HG03342 (cell line): Measurements from ENCODE around the gene STARD9.

Experiments used
- ATAC-seq: cut with Tn5 transposase; IDR thresholded peaks from one replicate; pipeline ENCODE4 v1.9.1; 2021; ENCODE audit warnings: mild to moderate bottlenecking, moderate library complexity; ENCODE audit not compliant: unreplicated experiment

Gene STARD9

DNA sequence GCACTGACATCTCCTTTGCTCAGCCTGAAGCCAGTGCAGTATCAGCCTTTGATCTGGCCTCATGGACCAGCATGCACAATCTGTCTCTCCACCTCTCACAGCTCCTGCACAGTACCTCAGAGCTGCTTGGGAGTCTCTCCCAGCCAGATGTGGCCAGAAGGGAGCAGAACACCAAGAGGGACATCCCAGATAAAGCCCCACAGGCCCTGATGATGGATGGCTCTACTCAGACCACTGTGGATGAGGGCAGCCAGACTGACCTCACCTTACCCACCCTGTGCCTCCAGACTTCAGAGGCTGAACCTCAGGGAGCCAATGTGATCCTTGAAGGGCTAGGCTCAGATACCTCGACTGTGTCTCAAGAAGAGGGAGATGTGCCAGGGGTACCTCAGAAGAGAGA, 117.1 kb downstream of the STARD9 start:
- no peak for ATAC-seq

DNA sequence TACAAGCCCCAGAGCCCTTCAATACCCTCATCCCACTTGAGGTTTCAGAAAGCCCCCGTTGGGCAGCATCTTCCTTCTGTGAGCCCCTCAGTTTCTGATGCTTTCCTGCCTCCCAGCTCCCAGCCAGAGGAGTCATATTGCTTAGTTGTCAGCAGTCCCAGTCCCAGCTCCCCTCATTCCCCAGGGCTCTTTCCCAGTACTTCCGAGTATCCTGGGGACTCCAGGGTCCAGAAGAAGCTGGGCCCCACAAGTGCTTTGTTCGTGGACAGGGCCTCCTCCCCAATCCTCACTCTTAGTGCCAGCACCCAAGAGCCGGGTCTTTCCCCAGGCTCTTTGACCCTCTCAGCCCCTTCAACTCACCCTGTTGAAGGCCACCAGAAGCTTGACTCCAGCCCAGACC, 117.6 kb downstream of the STARD9 start:
- ATAC-seq = no peak

DNA sequence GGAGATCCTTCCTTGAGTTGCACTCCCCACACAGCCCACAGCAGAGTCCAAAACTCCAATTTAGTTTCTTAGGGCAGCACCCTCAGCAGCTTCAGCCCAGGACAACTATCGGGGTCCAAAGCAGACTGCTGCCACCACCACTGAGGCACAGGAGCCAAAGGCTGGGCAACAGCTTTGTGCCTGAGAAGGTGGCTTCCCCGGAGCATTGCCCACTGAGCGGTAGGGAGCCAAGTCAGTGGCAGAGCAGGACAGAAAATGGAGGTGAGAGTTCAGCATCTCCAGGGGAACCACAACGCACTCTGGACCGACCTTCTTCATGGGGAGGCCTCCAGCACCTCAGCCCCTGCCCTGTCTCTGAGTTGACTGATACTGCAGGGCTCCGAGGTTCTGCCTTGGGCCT, 118.1 kb downstream of the STARD9 start:
- ATAC-seq = no peak

DNA sequence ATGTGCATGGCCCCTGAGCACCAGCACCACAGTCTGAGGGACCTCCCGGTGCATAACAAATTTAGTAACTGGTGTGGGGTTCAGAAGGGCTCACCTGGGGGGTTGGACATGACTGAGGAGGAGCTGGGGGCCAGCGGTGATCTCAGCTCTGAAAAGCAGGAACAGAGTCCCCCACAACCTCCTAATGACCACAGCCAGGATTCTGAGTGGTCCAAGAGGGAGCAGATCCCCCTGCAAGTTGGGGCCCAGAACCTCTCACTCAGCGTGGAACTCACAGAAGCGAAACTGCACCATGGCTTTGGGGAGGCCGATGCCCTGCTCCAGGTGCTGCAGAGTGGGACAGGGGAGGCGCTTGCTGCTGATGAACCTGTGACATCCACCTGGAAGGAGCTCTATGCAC, 118.5 kb downstream of the STARD9 start:
- ATAC-seq = no peak

DNA sequence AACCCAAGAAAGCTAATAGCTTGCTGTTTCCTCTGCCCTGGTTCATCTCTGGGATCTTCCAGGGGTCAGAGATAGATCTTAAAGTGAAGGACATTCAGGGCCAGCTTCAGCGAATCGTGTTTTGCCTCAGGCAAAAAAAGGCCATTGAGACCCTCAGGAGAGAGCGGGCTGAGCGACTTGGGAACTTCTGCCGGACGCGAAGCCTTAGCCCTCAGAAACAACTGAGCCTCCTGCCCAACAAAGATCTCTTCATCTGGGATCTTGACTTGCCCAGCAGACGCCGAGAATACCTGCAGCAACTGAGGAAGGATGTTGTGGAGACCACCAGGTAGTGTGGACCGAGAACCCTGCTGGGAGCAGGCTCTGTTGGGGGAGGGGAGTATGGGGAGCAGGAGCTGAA, 119.0 kb downstream of the STARD9 start:
- no peak for ATAC-seq

DNA sequence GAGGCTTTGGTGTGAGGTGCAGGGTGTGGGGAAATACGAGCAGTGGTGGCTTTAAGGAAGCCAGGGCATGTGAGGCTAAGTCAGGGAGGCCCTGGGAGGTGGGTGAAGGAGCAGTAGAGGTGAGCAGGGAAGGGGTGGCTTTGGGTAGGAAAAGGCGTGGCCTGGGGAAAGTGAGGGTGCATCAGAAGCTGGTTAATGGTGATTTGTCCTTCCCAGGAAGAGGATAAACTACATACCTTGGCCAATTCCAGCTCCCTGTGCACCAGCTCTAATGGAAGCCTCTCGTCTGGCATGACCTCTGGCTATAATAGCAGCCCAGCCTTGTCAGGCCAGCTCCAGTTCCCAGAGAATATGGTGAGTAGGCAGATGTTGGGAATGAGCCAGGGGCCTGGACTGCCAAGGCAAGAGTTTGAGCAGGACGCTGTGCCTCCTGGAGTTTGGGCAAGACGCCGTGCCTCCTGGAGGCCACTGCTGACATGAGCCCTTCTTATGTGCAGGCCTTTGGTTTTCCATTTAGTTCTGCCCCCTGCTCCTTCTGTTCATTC, 120.2 kb downstream of the STARD9 start:
- no peak for ATAC-seq

DNA sequence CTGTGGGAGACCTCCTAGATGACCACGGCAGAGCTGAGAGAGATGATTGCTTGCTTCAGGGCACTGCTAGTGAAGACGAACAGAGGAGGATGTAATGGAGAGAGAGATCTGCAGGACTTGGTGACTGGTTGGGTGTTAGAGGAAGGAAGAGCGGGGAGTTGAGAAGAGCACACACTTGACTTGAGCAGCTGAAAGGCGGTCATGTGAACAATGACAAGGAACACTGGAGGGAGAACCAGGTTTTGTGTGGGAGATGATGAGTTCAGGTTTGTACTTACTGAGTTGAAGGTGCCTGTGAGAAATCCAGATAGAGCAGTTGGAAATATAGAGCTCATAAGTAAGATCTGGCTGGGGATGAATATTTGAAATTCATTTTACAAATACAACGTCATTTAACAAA, 121.2 kb downstream of the STARD9 start:
- ATAC-seq = no peak

DNA sequence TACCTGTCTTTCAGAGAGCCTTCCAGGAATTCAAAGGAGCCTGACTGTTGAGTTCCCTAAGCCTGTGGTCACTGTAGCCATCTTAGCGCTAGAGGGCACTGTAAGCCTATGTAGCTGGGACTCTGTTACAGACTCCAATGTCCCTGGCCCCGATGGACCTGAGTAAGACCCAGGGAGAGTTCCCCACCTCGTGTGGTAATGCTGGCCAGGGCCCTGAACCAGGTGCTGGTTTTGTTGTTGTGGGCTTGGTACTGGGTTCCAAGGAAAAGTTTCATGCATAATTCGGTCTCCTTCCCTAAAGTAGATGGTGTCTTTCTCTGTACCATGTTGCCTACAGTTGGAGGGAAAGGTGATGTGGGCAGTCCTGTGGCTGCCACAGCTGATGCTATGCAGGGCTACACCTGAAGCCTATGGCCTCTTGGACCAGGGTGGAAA, 129.1 kb downstream of the STARD9 start:
- ATAC-seq = no peak

DNA sequence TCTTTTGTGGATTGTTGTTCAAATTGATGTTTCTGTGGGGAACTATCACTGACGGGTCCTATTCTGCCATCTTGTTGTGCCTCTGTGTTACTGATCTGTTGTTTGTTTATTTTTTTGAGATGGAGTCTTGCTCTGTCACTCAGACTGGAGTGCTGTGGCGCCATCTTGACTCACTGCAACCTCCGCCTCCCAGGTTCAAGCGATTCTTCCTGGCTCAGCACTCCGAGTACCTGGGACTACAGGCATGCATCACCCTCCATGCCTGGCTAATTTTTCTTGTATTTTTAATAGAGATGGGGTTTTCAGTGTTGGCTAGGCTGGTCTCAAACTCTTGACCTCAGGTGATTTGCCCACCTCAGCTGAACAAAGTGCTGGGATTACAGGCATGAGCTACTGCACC, 129.9 kb downstream of the STARD9 start:
- no peak for ATAC-seq

DNA sequence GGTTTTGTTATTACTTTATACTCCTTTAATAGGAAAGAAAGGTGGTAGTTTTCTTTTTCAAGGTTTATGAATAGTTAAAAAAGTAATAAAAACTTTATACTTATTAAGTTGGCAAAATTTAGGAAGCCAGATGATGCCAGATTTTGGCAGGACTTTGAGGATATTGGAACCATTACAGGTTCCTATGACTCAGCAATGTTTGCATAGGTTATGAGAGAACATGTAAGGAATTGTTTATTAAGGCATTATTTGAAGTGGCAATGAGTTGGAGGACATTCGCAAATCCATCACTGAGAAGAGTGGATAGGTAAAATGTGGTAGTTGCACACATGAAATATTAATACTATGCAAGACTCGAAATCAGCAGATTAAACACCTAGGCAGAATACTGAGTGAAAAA, 131.7 kb downstream of the STARD9 start:
- ATAC-seq = no peak

DNA sequence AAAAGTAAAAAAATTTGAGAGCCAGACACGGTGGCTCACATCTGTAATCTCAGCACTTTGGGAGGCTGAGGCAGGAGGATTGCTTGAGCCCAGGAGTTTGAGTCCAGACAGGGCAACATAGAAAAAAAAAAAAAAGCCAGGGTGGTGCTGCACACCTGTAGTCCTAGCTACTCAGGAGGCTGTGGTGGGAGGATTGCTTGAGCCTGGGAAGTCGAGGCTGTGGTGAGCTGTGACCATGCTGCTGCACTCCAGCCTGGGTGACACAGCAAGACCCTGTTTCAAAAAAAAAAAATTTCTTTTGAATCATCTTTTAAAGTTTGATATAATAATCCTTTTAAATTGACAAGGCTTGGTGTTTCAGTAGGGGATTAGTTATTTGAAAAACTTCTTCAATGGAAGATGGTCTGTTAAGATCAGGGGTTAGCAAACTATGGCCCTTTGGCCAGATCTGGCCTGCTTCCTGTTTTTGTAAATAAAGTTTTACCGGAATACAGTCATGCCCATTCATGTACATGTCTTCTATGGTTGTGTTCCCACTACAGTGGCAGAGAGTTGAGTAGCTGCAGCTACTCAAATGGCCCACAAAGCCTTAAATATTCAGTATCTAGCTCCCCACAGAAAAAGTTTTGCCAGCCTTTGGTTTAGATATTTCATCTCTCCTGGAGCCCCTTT, 132.6 kb downstream of the STARD9 start:
- ATAC-seq = no peak

DNA sequence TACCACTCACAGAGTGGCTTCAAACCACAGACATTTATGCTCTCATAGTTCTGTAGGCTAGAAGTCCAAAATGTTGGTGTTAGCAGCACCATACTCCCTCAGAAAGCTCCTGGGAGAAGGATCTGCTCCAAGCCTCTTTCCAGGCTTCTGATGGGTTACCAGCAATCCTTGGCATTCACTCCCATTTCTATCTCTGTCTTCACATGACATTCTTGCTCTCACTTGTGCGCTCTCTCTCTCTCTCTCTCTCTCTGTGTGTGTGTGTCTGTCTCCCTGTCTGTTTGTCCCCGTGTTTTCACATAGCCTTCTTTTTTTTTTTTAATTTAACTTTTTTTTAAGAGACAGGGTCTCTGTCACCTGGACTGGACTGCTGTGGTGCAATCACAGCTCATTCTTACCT, 135.3 kb downstream of the STARD9 start:
- no peak for ATAC-seq

DNA sequence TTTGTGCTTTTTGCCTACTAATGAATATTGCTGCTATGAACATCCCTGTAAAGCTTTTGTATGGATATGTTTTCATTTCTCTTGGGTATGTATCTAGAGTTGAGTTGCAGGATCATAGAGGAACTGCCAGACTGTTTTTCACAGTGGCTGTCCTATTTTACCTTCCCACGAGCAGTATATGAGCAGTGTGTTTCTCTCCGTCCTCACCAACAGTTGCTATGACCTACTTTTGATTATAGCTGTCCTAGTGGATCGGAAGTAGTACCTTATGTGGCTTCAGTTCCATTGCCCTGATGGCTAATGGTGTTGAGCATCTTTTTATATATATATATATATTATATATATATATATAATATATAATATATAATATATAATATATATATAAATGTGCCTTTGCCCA, 136.3 kb downstream of the STARD9 start:
- ATAC-seq = no peak

DNA sequence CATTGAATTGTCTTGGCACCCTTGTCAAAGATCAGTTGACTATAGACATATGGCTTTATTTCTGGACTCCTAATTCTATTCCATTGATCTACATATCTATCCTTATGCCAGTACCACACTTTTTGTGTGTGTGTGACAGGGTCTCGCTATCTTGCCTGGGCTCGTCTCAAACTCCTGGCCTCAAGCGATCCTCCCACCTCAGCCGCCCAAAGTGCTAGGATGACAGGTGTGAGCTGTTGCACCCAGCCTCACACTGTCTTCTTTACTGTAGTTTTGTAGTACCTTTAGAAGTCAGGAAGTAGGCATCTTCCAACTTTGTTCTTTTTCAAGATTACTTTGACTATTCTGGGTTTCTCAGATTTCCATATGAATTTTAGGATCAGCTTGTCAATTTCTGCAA, 137.2 kb downstream of the STARD9 start:
- ATAC-seq = no peak

DNA sequence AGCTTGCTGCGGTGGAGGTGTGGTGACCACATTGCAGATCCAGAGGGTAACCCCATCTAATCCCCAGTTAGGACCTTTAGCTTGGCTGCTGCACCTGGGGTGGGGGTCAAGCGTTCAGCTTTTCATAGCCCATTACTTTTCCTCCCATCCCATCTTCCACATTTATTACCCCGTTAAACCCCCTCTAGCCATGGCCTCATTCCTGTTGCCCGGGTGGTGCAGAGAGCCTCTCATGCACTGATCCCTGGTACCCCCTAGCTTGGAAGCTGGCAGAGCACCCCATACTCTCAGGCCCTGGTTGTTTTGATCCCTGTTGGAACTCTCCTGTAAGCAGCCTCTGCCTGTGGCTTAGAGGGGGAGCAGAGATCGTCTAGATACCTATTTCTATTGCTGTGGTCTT, 140.7 kb downstream of the STARD9 start:
- no peak for ATAC-seq

DNA sequence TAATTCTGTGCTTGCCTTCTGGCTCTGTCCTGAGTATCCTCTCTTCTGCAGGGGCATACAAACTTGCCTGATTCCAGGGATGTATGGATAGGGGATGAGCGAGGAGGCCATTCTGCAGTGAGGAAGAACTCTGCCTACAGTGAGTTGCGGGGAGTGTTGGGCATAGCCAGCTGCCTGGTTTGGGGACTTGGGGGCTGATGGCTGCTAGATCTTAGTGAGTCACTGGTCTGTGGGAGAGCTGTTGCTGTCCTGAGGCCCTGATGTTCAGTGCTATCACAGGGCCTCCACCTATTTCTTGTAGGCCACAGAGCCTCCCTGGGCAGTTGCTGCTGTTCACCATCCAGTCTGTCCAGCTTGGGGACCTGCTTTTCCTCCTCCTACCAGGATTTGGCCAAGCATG, 141.2 kb downstream of the STARD9 start:
- no peak for ATAC-seq

DNA sequence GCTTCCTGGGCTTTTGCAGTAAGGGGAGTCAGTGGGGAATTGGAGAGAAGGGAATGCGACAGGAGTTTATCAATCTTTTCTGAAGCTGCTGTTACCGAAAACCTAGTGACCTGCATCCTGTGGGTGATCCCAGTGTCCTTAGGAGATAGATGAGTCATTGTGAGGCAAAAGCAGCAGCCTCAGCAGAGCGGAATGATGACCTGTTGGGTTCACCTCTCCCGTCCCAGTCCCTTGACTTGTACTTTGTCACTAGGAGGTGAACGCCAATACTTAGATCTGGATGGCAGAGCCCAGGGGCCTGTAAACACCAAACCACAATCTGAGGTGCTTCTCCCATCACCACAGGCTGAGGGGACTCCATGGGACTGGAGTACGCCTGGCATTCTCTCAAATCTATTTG, 143.6 kb downstream of the STARD9 start:
- ATAC-seq = no peak

DNA sequence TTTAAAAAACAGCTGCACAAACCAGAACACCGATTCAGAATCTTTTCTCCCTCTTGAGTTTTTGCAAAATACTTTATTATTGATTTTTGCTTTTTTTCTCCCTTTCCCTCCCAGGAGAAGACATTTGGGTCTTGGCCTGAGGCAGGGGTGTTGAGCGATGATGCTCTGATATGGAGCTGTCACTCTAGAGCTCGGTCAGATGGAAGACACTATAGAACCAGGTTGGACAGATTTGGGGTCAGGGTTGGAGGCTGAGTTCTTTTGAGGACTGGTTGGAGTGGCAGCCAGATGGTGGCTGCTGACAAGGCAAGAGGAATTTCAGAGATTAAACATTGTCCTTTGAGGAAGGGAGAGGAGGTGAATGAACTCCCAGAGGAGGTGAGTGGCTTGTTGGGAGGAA, 144.7 kb downstream of the STARD9 start:
- ATAC-seq = no peak

DNA sequence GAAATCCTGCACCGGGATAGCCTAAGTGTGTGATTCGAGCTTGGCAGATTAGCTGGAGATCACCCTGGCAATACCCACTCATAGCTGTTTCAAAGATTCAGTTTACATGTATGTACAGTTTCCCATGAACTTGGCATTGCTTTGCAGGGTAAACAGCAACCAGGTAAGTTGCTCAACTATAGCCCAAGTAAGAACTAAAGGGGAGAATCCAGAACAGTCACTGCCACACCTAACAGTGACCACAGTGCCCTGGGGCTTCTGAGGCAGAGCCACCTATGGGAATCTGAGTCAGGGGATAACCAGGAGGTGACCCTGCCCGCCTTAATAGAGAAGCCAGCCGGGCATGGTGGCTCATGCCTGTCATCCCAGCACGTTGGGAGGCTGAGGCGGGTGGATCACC, 145.6 kb downstream of the STARD9 start:
- no peak for ATAC-seq

DNA sequence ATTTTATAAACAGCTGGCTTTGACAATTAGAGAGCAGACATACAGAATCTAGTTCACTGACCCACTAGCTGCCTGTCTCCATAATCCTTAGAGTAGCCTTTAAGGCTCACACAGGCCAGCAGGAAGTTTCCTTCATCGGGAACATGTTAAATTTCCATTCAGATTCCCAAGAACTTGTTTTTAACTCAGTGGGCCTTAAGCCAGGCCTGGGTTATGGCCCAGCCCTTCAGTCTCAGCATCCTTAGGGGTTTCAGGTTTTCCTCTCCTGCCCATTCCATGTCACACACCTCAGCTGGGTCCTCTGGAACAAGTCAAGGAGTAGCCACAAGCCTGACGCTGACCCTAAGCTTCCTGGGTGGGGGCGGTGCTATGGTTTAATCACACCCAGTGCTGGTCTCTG, 146.5 kb downstream of the STARD9 start:
- ATAC-seq = no peak

DNA sequence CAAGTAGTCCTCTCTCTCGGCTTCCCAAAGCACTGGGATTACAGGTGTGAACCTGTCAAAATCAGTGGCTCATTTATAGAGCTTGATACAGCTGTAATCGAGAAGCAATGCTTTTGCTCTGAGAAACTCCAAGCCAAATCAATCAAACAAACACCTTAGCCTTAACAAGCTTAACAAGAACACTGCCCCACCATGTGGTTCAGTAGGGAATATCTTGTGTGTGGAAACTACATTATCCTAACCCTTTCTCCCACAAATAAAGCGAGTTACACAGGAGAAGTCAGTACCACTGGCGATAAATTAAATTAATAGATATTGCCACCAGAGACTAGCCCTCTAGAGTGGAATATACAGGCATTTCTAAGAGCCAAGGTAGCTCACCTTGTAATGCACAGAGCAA, 147.7 kb downstream of the STARD9 start:
- ATAC-seq = no peak

DNA sequence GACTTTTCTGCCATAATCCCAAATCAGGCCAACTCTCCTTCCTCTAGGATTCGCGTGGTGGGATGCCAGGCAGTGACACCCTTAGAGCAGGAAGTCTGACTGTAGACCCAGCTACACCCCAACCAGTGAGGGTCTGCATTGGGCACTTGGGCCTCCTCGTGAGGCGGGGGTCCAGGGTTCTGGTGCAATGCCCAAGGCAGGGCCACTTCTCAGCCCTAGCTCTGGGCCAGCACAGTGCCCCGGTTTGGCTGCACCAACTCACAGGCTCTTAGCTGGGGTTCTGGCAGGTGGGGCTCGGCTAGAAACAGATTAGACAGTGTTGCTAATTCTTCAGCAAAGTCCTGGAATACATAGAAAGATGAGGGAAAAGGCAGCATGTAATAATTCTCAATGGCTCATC, 148.9 kb downstream of the STARD9 start:
- ATAC-seq = no peak

DNA sequence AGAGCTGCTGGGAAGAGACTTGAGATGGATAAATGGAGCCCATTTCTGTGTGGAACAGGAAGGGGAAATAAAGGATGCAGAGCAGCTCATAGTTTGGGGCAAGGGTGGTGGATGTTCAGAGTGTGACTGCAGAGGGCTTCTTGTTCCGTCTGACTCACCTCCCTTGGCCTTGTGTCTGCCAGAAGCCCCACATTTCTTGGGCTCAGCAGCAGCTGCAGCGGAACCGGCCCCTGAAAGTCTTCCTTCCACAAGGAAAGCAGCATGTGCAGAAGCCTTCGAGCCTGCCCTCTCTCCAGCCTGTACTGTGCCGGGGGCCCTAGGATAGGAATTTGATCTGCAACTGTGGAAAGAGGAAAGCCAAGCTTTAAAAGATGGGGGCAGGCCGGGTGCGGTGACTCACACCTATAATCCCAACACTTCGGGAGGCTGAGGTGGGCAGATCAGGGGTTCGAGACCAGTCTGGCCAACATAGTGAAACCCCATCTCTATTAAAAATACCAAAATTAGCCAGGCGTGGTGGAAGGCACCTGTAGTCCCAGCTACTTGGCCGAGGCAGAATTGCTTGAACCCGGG, 150.0 kb downstream of the STARD9 start:
- ATAC-seq = no peak
